ENCODE measurements around the gene PTPRK.

DNA sequence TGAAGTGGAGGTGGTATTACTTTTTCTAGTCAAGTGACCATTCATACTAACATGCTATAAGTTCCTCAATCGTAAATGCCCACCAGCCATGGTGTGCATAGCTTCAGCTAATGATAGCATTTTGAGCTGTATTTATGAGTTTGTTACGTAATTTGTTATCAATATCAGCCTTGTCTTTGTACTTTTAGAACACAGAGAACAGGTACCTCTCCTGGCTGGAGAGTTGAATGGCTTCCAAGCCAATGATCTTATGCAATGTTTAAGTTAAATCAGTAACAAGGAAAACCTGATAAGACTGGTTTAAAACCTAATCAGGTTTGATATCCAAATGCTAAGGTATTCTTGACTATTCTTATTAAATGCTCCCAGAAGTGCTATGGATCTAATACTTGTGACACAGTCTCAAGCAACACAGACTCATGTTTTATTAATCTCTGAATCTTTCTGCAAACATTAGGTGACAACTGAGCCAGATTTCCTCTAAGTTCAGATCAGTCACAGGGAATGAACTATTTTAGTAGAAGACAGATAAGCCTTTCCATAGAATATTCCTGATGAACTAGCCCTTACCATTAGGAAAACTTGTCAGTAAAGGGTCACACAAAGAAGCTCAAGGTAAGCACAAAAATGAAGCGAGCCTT is 154.8 kb downstream of the PTPRK start:
- TF ChIP-seq CTCF (conservative IDR thresholded peaks at IDR 0.05; ENCODE audit: low read depth, low read length) (no peak), EZH2phosphoT487 (IDR thresholded peaks at IDR 0.05; ENCODE audit: borderline replicate concordance, low read length) (no peak), EZH2 (IDR thresholded peaks at IDR 0.05; ENCODE audit: low read length, unreplicated experiment) (no peak)

Data from PC-3 (cell line).